GM21390 (cell line): Measurements from ENCODE around the gene POLR1A.

Experiments used
- ATAC-seq: cut with Tn5 transposase; IDR thresholded peaks from one replicate; pipeline ENCODE4 v1.9.1; 2021; ENCODE audit not compliant: unreplicated experiment

The POLR1A gene

GRCh38 chr2:86023366-86023712 lies 82.3 kb downstream of the POLR1A start:
- no peak for ATAC-seq

- no peak for ATAC-seq
Observed at GRCh38 chr2:86022661-86023365, 82.9 kb downstream of the POLR1A start.

- ATAC-seq, result no peak
Observed at GRCh38 chr2:86021396-86022378, 84.0 kb downstream of the POLR1A start.

GRCh38 chr2:86020984-86021383 lies 84.7 kb downstream of the POLR1A start:
- ATAC-seq, result no peak

GRCh38 chr2:86019121-86019520 lies 86.6 kb downstream of the POLR1A start:
- no peak for ATAC-seq

GRCh38 chr2:86017901-86018896 lies 87.5 kb downstream of the POLR1A start:
- ATAC-seq, result no peak

- ATAC-seq, result no peak
Observed at GRCh38 chr2:86016581-86016980, 89.1 kb downstream of the POLR1A start.

GRCh38 chr2:86015699-86016098 lies 90.0 kb downstream of the POLR1A start:
- ATAC-seq, result no peak

GRCh38 chr2:86015006-86015405 lies 90.7 kb downstream of the POLR1A start:
- ATAC-seq, result no peak

- ATAC-seq, result no peak
Observed at GRCh38 chr2:86014493-86014892, 91.2 kb downstream of the POLR1A start.

GRCh38 chr2:86012007-86012712 lies 93.5 kb downstream of the POLR1A start:
- ATAC-seq, result no peak

- no peak for ATAC-seq
Observed at GRCh38 chr2:86011449-86011941, 94.2 kb downstream of the POLR1A start.

GRCh38 chr2:86010083-86010482 lies 95.6 kb downstream of the POLR1A start:
- no peak for ATAC-seq

- no peak for ATAC-seq
Observed at GRCh38 chr2:86006524-86006923, 99.2 kb downstream of the POLR1A start.

GRCh38 chr2:86003967-86004366 lies 101.7 kb downstream of the POLR1A start:
- ATAC-seq, result no peak

GRCh38 chr2:86003104-86003503 lies 102.6 kb downstream of the POLR1A start:
- no peak for ATAC-seq

GRCh38 chr2:86002375-86002774 lies 103.3 kb downstream of the POLR1A start:
- ATAC-seq, result no peak

GRCh38 chr2:86001326-86001725 lies 104.4 kb downstream of the POLR1A start:
- no peak for ATAC-seq

GRCh38 chr2:86000938-86001312 lies 104.8 kb downstream of the POLR1A start:
- ATAC-seq, result no peak
